ENCODE results near the gene TLDC2. TPM values are rescaled to one million over a fixed set of nuclear protein-coding genes. Genes with fewer than 3 reads are reported as not detected.

TLDC2 gene
- total RNA-seq, 1 donor from 2014 or later, result not detected

- H3K4me1 ChIP-seq (ENCODE audit: insufficient read depth, low read length), result no peaks in the 10 kb centered on the region
- H3K9ac ChIP-seq (ENCODE audit: low read length), result no peak overlapping the region
- H3K9me3 Mint-ChIP-seq (ENCODE audit: unreplicated experiment), result no peaks in the 10 kb centered on the region
- no peak overlapping the region for H2AFZ ChIP-seq (ENCODE audit: low read depth, low read length)
- no peak overlapping the region for H3K4me3 Mint-ChIP-seq (ENCODE audit: unreplicated experiment)
- H3K79me2 ChIP-seq (ENCODE audit: insufficient read depth, low read length), result no peaks in the 10 kb centered on the region
- no peak overlapping the region for H3K27ac Mint-ChIP-seq (ENCODE audit: unreplicated experiment)
- H3K27ac ChIP-seq (ENCODE audit: low read depth, low read length), result no peak overlapping the region
- no peaks in the 10 kb centered on the region for H3K27me3 Mint-ChIP-seq (ENCODE audit: low read depth, unreplicated experiment)
- H4K20me1 ChIP-seq (ENCODE audit: insufficient read depth, low read length), result no peaks in the 10 kb centered on the region
- no peak overlapping the region for H3K4me3 ChIP-seq (ENCODE audit: insufficient read depth, low read depth, low read length)
- DNase-seq (ENCODE audit: low read depth) (no peak), FAIRE-seq (no peak)
- peaks cover 12% of the 10 kb centered on the region for H3K36me3 Mint-ChIP-seq (ENCODE audit: low read depth, unreplicated experiment)
- no peaks in the 10 kb centered on the region for H3K9me3 ChIP-seq (ENCODE audit: insufficient read depth, low read depth, low read length)
- no peaks in the 10 kb centered on the region for H3K27me3 ChIP-seq (ENCODE audit: insufficient read depth, low read length)
- H3K36me3 ChIP-seq (ENCODE audit: insufficient read depth, low read length), result no peaks in the 10 kb centered on the region
- H3K4me2 ChIP-seq (ENCODE audit: low read length), result no peak overlapping the region
- no peak for TF ChIP-seq EZH2 (IDR thresholded peaks at IDR 0.05; ENCODE audit: insufficient read depth, low read length)
- TF ChIP-seq CTCF (IDR thresholded peaks at IDR 0.05; ENCODE audit: insufficient read depth, low read depth, low read length), result no peak
- H3K4me1 Mint-ChIP-seq (ENCODE audit: low read depth, unreplicated experiment), result peaks cover 2% of the 10 kb centered on the region
These were observed 61.4 kb downstream of the TLDC2 start for GRCh38 chr20:36937402-36937770.

GRCh38 chr20:36941401-36941835 is 65.5 kb downstream of the TLDC2 start:
- FAIRE-seq, result no peak
- Histone ChIP-seq H3K27ac (ENCODE audit: low read depth, low read length) (no peak overlapping the region), H2AFZ (ENCODE audit: low read depth, low read length) (no peak overlapping the region), H3K36me3 (ENCODE audit: insufficient read depth, low read length) (no peaks in the 10 kb centered on the region), H3K79me2 (ENCODE audit: insufficient read depth, low read length) (no peaks in the 10 kb centered on the region), H3K4me2 (ENCODE audit: low read length) (no peak overlapping the region), H3K27me3 (ENCODE audit: insufficient read depth, low read length) (no peaks in the 10 kb centered on the region), H3K4me1 (ENCODE audit: insufficient read depth, low read length) (no peaks in the 10 kb centered on the region), H3K4me3 (ENCODE audit: insufficient read depth, low read depth, low read length) (no peak overlapping the region), H3K9ac (ENCODE audit: low read length) (no peak overlapping the region), H3K9me3 (ENCODE audit: insufficient read depth, low read depth, low read length) (no peaks in the 10 kb centered on the region), H4K20me1 (ENCODE audit: insufficient read depth, low read length) (no peaks in the 10 kb centered on the region)
- Mint-ChIP-seq H3K4me3 (ENCODE audit: unreplicated experiment) (no peak overlapping the region), H3K27ac (ENCODE audit: unreplicated experiment) (no peak overlapping the region), H3K27me3 (ENCODE audit: low read depth, unreplicated experiment) (no peaks in the 10 kb centered on the region), H3K9me3 (ENCODE audit: unreplicated experiment) (no peaks in the 10 kb centered on the region), H3K36me3 (ENCODE audit: low read depth, unreplicated experiment) (peaks cover 11% of the 10 kb centered on the region), H3K4me1 (ENCODE audit: low read depth, unreplicated experiment) (peaks cover 2% of the 10 kb centered on the region)
- no peak for TF ChIP-seq CTCF (IDR thresholded peaks at IDR 0.05; ENCODE audit: insufficient read depth, low read depth, low read length)
- no peak for DNase-seq (ENCODE audit: low read depth)

Other genes starting within 250 kb of the TLDC2 start
- gene SLA2, start 229.9 kb upstream of the TLDC2 start, total RNA-seq, result 0.14 TPM in 1 of 2 replicates, not detected in the other
- 30.4 and 33.1 TPM in 2 replicates for gene NDRG3, start 130.0 kb upstream of the TLDC2 start, total RNA-seq
- gene DSN1, start 102.4 kb upstream of the TLDC2 start, total RNA-seq, result 5.8 and 6.1 TPM in 2 replicates
- gene SAMHD1, start 75.6 kb downstream of the TLDC2 start, total RNA-seq, result 95.7 and 99.7 TPM in 2 replicates
- 2.4 and 3.4 TPM in 2 replicates for gene RBL1, start 219.9 kb downstream of the TLDC2 start, total RNA-seq

Measured in astrocyte (in vitro differentiated cells and primary cell).